ENCODE results near the gene ABCA3. TPM values are rescaled to one million over a fixed set of nuclear protein-coding genes. Genes with fewer than 3 reads are reported as not detected.

The ABCA3 gene
- total RNA-seq, 1 experiment from 2014 or later, result 7.6 TPM

- BruUV-seq (replicated peaks), result no TSS peak
- H3K27ac Mint-ChIP-seq (ENCODE audit: unreplicated experiment), result no peak overlapping the region
Observed at GRCh38 chr16:2373176-2373575, 32.6 kb upstream of the ABCA3 start.

GRCh38 chr16:2372684-2373083 lies 32.2 kb upstream of the ABCA3 start:
- no peak for TF ChIP-seq CTCF (IDR thresholded peaks at IDR 0.05; ENCODE audit: unreplicated experiment)
- Mint-ChIP-seq H3K36me3 (ENCODE audit: insufficient read depth, unreplicated experiment) (no peaks in the 10 kb centered on the region), H3K4me1 (ENCODE audit: low read depth, unreplicated experiment) (peaks cover 17% of the 10 kb centered on the region), H3K4me3 (ENCODE audit: low read depth, unreplicated experiment) (no peak overlapping the region), H3K9me3 (ENCODE audit: low read depth, unreplicated experiment) (no peaks in the 10 kb centered on the region), H3K27me3 (ENCODE audit: unreplicated experiment) (peaks cover 27% of the 10 kb centered on the region), H3K27ac (ENCODE audit: unreplicated experiment) (no peak overlapping the region)
- intact Hi-C loops (cut with micrococcal nuclease; ENCODE audit: unreplicated experiment), result no loop called here
- CTCF ChIA-PET, result no interaction called here
- DNase-seq, result no peak
- no TSS peak for BruUV-seq (replicated peaks)

More at GRCh38 chr16:2373176-2373575, 32.6 kb upstream of the ABCA3 start:
- no peak for TF ChIP-seq CTCF (IDR thresholded peaks at IDR 0.05; ENCODE audit: unreplicated experiment)
- H3K27me3 Mint-ChIP-seq (ENCODE audit: unreplicated experiment), result peaks cover 22% of the 10 kb centered on the region
- CTCF ChIA-PET, result no interaction called here
- DNase-seq, result no peak
- intact Hi-C loops (cut with micrococcal nuclease; ENCODE audit: unreplicated experiment), result no loop called here
- no peak overlapping the region for H3K4me3 Mint-ChIP-seq (ENCODE audit: low read depth, unreplicated experiment)
- peaks cover 17% of the 10 kb centered on the region for H3K4me1 Mint-ChIP-seq (ENCODE audit: low read depth, unreplicated experiment)
- H3K36me3 Mint-ChIP-seq (ENCODE audit: insufficient read depth, unreplicated experiment), result no peaks in the 10 kb centered on the region
- no peaks in the 10 kb centered on the region for H3K9me3 Mint-ChIP-seq (ENCODE audit: low read depth, unreplicated experiment)

- no peak for TF ChIP-seq CTCF (IDR thresholded peaks at IDR 0.05; ENCODE audit: unreplicated experiment)
- Mint-ChIP-seq H3K27ac (ENCODE audit: unreplicated experiment) (no peak overlapping the region), H3K27me3 (ENCODE audit: unreplicated experiment) (peaks cover 40% of the 10 kb centered on the region), H3K9me3 (ENCODE audit: low read depth, unreplicated experiment) (no peaks in the 10 kb centered on the region), H3K4me1 (ENCODE audit: low read depth, unreplicated experiment) (peaks cover 17% of the 10 kb centered on the region), H3K36me3 (ENCODE audit: insufficient read depth, unreplicated experiment) (no peaks in the 10 kb centered on the region), H3K4me3 (ENCODE audit: low read depth, unreplicated experiment) (no peak overlapping the region)
- DNase-seq, result no peak
- BruUV-seq (replicated peaks), result no TSS peak
- intact Hi-C loops (cut with micrococcal nuclease; ENCODE audit: unreplicated experiment), result no loop called here
- CTCF ChIA-PET, result no interaction called here
Observed at GRCh38 chr16:2371421-2371820, 30.9 kb upstream of the ABCA3 start.

- no peak for TF ChIP-seq CTCF (IDR thresholded peaks at IDR 0.05; ENCODE audit: unreplicated experiment)
- Mint-ChIP-seq H3K27me3 (ENCODE audit: unreplicated experiment) (peaks cover 47% of the 10 kb centered on the region), H3K9me3 (ENCODE audit: low read depth, unreplicated experiment) (no peaks in the 10 kb centered on the region), H3K36me3 (ENCODE audit: insufficient read depth, unreplicated experiment) (no peaks in the 10 kb centered on the region), H3K4me3 (ENCODE audit: low read depth, unreplicated experiment) (no peak overlapping the region), H3K4me1 (ENCODE audit: low read depth, unreplicated experiment) (peaks cover 17% of the 10 kb centered on the region), H3K27ac (ENCODE audit: unreplicated experiment) (no peak overlapping the region)
- no TSS peak for BruUV-seq (replicated peaks)
- intact Hi-C loops (cut with micrococcal nuclease; ENCODE audit: unreplicated experiment), result no loop called here
- DNase-seq, result peak; percentile 11
- CTCF ChIA-PET, result interaction anchor here (1.1 kb wide), 1 partner anchor 13 kb away, joined by 4 read pairs; no protein-coding TSS in a partner anchor
Observed at GRCh38 chr16:2370721-2371120, 30.2 kb upstream of the ABCA3 start.
